ENCODE results near the gene FSTL5. TPM values are rescaled to one million over a fixed set of nuclear protein-coding genes. Genes with fewer than 3 reads are reported as not detected.

FSTL5 gene
- total and polyA plus RNA-seq, 10 of the 15 experiments (the other 5 are each of a cell fraction or from before 2014, with no cell fraction given) = 0.04 to 2.4 (median 0.08) TPM; not detected in 4

GRCh38 chr4:161359491-161359890 lies 804.3 kb downstream of the FSTL5 start (continued):
- no peak for TF ChIP-seq ZSCAN29 (IDR thresholded peaks at IDR 0.05)
- no peak for TF ChIP-seq PAX5 (IDR thresholded peaks at IDR 0.05; ENCODE audit: borderline replicate concordance, low read depth, low read length)
- TF ChIP-seq POLR2A (IDR thresholded peaks at IDR 0.05; ENCODE audit: low read depth, low read length) = no peak
- TF ChIP-seq RAD51 (IDR thresholded peaks at IDR 0.05) = no peak
- TF ChIP-seq IRF3 (IDR thresholded peaks at IDR 0.05) = no peak
- peak; percentile 81 for TF ChIP-seq MTA2 (IDR thresholded peaks at IDR 0.05; ENCODE audit: low read depth)
- no peak for TF ChIP-seq ZBTB33 (IDR thresholded peaks at IDR 0.05)
- no peak for TF ChIP-seq SUZ12 (IDR thresholded peaks at IDR 0.05; ENCODE audit: unreplicated experiment)
- TF ChIP-seq E2F8 (IDR thresholded peaks at IDR 0.05; ENCODE audit: low read depth, partially characterized antibody) = no peak
- TF ChIP-seq ZBTB11 (CRISPR knock-in tag; IDR thresholded peaks at IDR 0.05) = no peak
- TF ChIP-seq RUNX3 (IDR thresholded peaks at IDR 0.05; ENCODE audit: low read length) = no peak
- no peak for TF ChIP-seq TCF7 (IDR thresholded peaks at IDR 0.05; ENCODE audit: borderline replicate concordance)
- TF ChIP-seq SMC3 (IDR thresholded peaks at IDR 0.05; ENCODE audit: borderline replicate concordance, low read length) = no peak
- TF ChIP-seq EGR1 (IDR thresholded peaks at IDR 0.05; ENCODE audit: borderline replicate concordance in 1 of 2, low read depth in 2 of 2, low read length in 2 of 2) = no peak
- peak; percentile 34 for TF ChIP-seq MEF2B (IDR thresholded peaks at IDR 0.05; ENCODE audit: partially characterized antibody, poor library complexity, severe bottlenecking)
- TF ChIP-seq USF1 (IDR thresholded peaks at IDR 0.05; ENCODE audit: borderline replicate concordance, extremely low read length, insufficient read depth, low read depth, low read length) = no peak

Data from GM12878 (cell line).